Endothelial cell (in vitro differentiated cells): ENCODE data around the gene EBF3. TPM values are rescaled to one million over a fixed set of nuclear protein-coding genes. Genes with fewer than 3 reads are reported as not detected.

Source experiments
- DNase-seq: peaks from one replicate; pipeline ENCODE4 v3.0.0; 2021; ENCODE audit warnings: low spot score
- H3K27ac Mint-ChIP-seq: one replicate; pipeline ENCODE4 v1.8.0; 2021; ENCODE audit warnings: mixed read lengths, inconsistent platforms; ENCODE audit not compliant: unreplicated experiment
- H3K27me3 Mint-ChIP-seq: one replicate; pipeline ENCODE4 v1.8.0; 2021; ENCODE audit warnings: mild to moderate bottlenecking, moderate library complexity, mixed read lengths, inconsistent platforms; ENCODE audit not compliant: unreplicated experiment
- H3K36me3 Mint-ChIP-seq: one replicate; pipeline ENCODE4 v1.8.0; 2021; ENCODE audit warnings: mild to moderate bottlenecking, low read depth, mixed read lengths, inconsistent platforms; ENCODE audit not compliant: unreplicated experiment
- H3K4me1 Mint-ChIP-seq: one replicate; pipeline ENCODE4 v1.8.0; 2021; ENCODE audit warnings: mild to moderate bottlenecking, mixed read lengths, inconsistent platforms; ENCODE audit not compliant: unreplicated experiment
- H3K4me3 Mint-ChIP-seq: one replicate; pipeline ENCODE4 v1.8.0; 2021; ENCODE audit warnings: mild to moderate bottlenecking, mixed read lengths, inconsistent platforms; ENCODE audit not compliant: unreplicated experiment
- H3K9me3 Mint-ChIP-seq: one replicate; pipeline ENCODE4 v1.8.0; 2021; ENCODE audit warnings: mixed read lengths, inconsistent platforms; ENCODE audit not compliant: unreplicated experiment
- CTCF ChIP-seq: fragments of 200-600 bp; sonication (generic); IDR thresholded peaks from one replicate; pipeline ENCODE4 v1.5.0; 2021; ENCODE audit warnings: antibody characterized with exemption; ENCODE audit not compliant: unreplicated experiment
- total RNA-seq: library from RNA; stranded (reverse); fragmentation: NEBNext Ultra II Directional; extraction: Animal tissue kit (Norgen Biotek cat#: 25700); gene quantifications from one replicate; pipeline ENCODE4 v1.2.1, GENCODE V29; 2021; ENCODE audit not compliant: unreplicated experiment

EBF3 gene
- total RNA-seq, 1 donor from 2014 or later, result 1.3 TPM

GRCh38 chr10:129933456-129934092 lies 30.5 kb downstream of the EBF3 start:
- H3K4me3 Mint-ChIP-seq, result no peak overlapping the region
- no peaks in the 10 kb centered on the region for H3K36me3 Mint-ChIP-seq
- H3K4me1 Mint-ChIP-seq, result no peaks in the 10 kb centered on the region
- TF ChIP-seq CTCF, result no peak
- H3K27ac Mint-ChIP-seq, result no peak overlapping the region
- no peaks in the 10 kb centered on the region for H3K9me3 Mint-ChIP-seq
- H3K27me3 Mint-ChIP-seq, result peaks cover 5% of the 10 kb centered on the region
- DNase-seq, result no peak

GRCh38 chr10:129932751-129933433 lies 31.2 kb downstream of the EBF3 start:
- H3K27ac Mint-ChIP-seq, result no peak overlapping the region
- no peaks in the 10 kb centered on the region for H3K4me1 Mint-ChIP-seq
- no peaks in the 10 kb centered on the region for H3K36me3 Mint-ChIP-seq
- no peak overlapping the region for H3K4me3 Mint-ChIP-seq
- no peak for DNase-seq
- no peaks in the 10 kb centered on the region for H3K9me3 Mint-ChIP-seq
- peaks cover 5% of the 10 kb centered on the region for H3K27me3 Mint-ChIP-seq
- TF ChIP-seq CTCF, result no peak

- no peak overlapping the region for H3K4me3 Mint-ChIP-seq
- no peaks in the 10 kb centered on the region for H3K27me3 Mint-ChIP-seq
- no peaks in the 10 kb centered on the region for H3K9me3 Mint-ChIP-seq
- no peak overlapping the region for H3K27ac Mint-ChIP-seq
- DNase-seq, result no peak
- TF ChIP-seq CTCF, result no peak
- H3K4me1 Mint-ChIP-seq, result no peaks in the 10 kb centered on the region
- no peaks in the 10 kb centered on the region for H3K36me3 Mint-ChIP-seq
These were observed 31.9 kb downstream of the EBF3 start for GRCh38 chr10:129932182-129932581.

GRCh38 chr10:129929343-129930292 lies 34.5 kb downstream of the EBF3 start:
- no peak for TF ChIP-seq CTCF
- Mint-ChIP-seq H3K36me3 (no peaks in the 10 kb centered on the region), H3K4me1 (no peaks in the 10 kb centered on the region), H3K27ac (no peak overlapping the region), H3K27me3 (peaks cover 2% of the 10 kb centered on the region), H3K9me3 (no peaks in the 10 kb centered on the region), H3K4me3 (no peak overlapping the region)
- DNase-seq, result no peak
